ENCODE measurements around the gene ESD. TPM values are rescaled to one million over a fixed set of nuclear protein-coding genes. Genes with fewer than 3 reads are reported as not detected.

ESD gene
- total and polyA plus RNA-seq, 2 experiments from 2014 or later = 97.9 to 191 TPM

- H3F3A ChIP-seq (ENCODE audit: insufficient read depth) = no peaks in the 10 kb centered on the region
- WGBS, 2 experiments (ENCODE audit: low coverage in 1 of 2, low lambda C conversion rate in 2 of 2, missing lambda C conversion rate in 2 of 2) = 98 to 100% methylated on average over 1 of the region's 1 CpG
- no peaks in the 10 kb centered on the region for H4K20me1 ChIP-seq (ENCODE audit: insufficient read depth)
Measured at GRCh38 chr13:46738766-46739165, 58.2 kb downstream of the ESD start.

GRCh38 chr13:46738055-46738454 lies 58.9 kb downstream of the ESD start:
- DNase-seq = no peak
- TF ChIP-seq EZH2phosphoT487 (IDR thresholded peaks at IDR 0.05; ENCODE audit: insufficient read depth, low read depth) (no peak), EZH2 (IDR thresholded peaks at IDR 0.05; ENCODE audit: insufficient read depth, poor library complexity, severe bottlenecking) (no peak)
- 99 to 100% methylated on average over 2 of the region's 2 CpGs for WGBS, 2 experiments (ENCODE audit: low coverage in 1 of 2, low lambda C conversion rate in 2 of 2, missing lambda C conversion rate in 2 of 2)
- H3K4me2 ChIP-seq (ENCODE audit: unreplicated experiment) = no peak overlapping the region
- H3K9me3 ChIP-seq (ENCODE audit: low read depth) = no peaks in the 10 kb centered on the region
- no peaks in the 10 kb centered on the region for H3K36me3 ChIP-seq (ENCODE audit: low read depth)
- no peak overlapping the region for H3K27ac ChIP-seq
- H3K9me2 ChIP-seq (ENCODE audit: insufficient read depth) = no peaks in the 10 kb centered on the region
- in situ Hi-C loops (cut with MboI) = no loop called here
- no peak overlapping the region for H2AFZ ChIP-seq
- no peaks in the 10 kb centered on the region for H3K27me3 ChIP-seq (replicated peaks; ENCODE audit: insufficient read depth)
- H3K4me3 ChIP-seq = no peak overlapping the region
- no peak overlapping the region for H3K9ac ChIP-seq
- H3K4me1 ChIP-seq (ENCODE audit: insufficient read depth) = peaks cover 5% of the 10 kb centered on the region
- no peaks in the 10 kb centered on the region for H3F3A ChIP-seq (ENCODE audit: insufficient read depth)
- H3K79me2 ChIP-seq (ENCODE audit: insufficient read depth) = no peaks in the 10 kb centered on the region
- no peaks in the 10 kb centered on the region for H4K20me1 ChIP-seq (ENCODE audit: insufficient read depth)

More at GRCh38 chr13:46738766-46739165, 58.2 kb downstream of the ESD start:
- no peak overlapping the region for H3K4me2 ChIP-seq (ENCODE audit: unreplicated experiment)
- H3K9me3 ChIP-seq (ENCODE audit: low read depth) = no peaks in the 10 kb centered on the region
- H3K79me2 ChIP-seq (ENCODE audit: insufficient read depth) = no peaks in the 10 kb centered on the region
- in situ Hi-C loops (cut with MboI) = no loop called here
- H3K36me3 ChIP-seq (ENCODE audit: low read depth) = no peaks in the 10 kb centered on the region
- no peak overlapping the region for H3K27ac ChIP-seq
- H3K9ac ChIP-seq = no peak overlapping the region
- no peak overlapping the region for H2AFZ ChIP-seq
- H3K4me1 ChIP-seq (ENCODE audit: insufficient read depth) = peaks cover 10% of the 10 kb centered on the region
- no peak overlapping the region for H3K4me3 ChIP-seq
- no peaks in the 10 kb centered on the region for H3K27me3 ChIP-seq (replicated peaks; ENCODE audit: insufficient read depth)
- DNase-seq = no peak
- H3K9me2 ChIP-seq (ENCODE audit: insufficient read depth) = no peaks in the 10 kb centered on the region
- no peak for TF ChIP-seq EZH2 (IDR thresholded peaks at IDR 0.05; ENCODE audit: insufficient read depth, poor library complexity, severe bottlenecking)

GRCh38 chr13:46736541-46737310 lies 60.2 kb downstream of the ESD start:
- no peak overlapping the region for H3K27ac ChIP-seq
- TF ChIP-seq EZH2 (IDR thresholded peaks at IDR 0.05; ENCODE audit: insufficient read depth, poor library complexity, severe bottlenecking) = no peak
- no peak for TF ChIP-seq EZH2phosphoT487 (IDR thresholded peaks at IDR 0.05; ENCODE audit: insufficient read depth, low read depth)
- no peak overlapping the region for H3K4me2 ChIP-seq (ENCODE audit: unreplicated experiment)
- no peaks in the 10 kb centered on the region for H3K79me2 ChIP-seq (ENCODE audit: insufficient read depth)
- H3K9ac ChIP-seq = no peak overlapping the region
- WGBS, 2 experiments (ENCODE audit: low coverage in 1 of 2, low lambda C conversion rate in 2 of 2, missing lambda C conversion rate in 2 of 2) = 70 to 71% methylated on average over 2 of the region's 2 CpGs
- no peaks in the 10 kb centered on the region for H3K36me3 ChIP-seq (ENCODE audit: low read depth)
- H3K9me3 ChIP-seq (ENCODE audit: low read depth) = no peaks in the 10 kb centered on the region
- H3K9me2 ChIP-seq (ENCODE audit: insufficient read depth) = no peaks in the 10 kb centered on the region
- H2AFZ ChIP-seq = no peak overlapping the region
- DNase-seq = no peak
- H4K20me1 ChIP-seq (ENCODE audit: insufficient read depth) = no peaks in the 10 kb centered on the region
- H3K4me1 ChIP-seq (ENCODE audit: insufficient read depth) = no peaks in the 10 kb centered on the region
- H3F3A ChIP-seq (ENCODE audit: insufficient read depth) = no peaks in the 10 kb centered on the region
- no peak overlapping the region for H3K4me3 ChIP-seq
- in situ Hi-C loops (cut with MboI) = no loop called here
- no peaks in the 10 kb centered on the region for H3K27me3 ChIP-seq (replicated peaks; ENCODE audit: insufficient read depth)

GRCh38 chr13:46735425-46735824 lies 61.5 kb downstream of the ESD start:
- Histone ChIP-seq H4K20me1 (ENCODE audit: insufficient read depth) (no peaks in the 10 kb centered on the region), H3K9me2 (ENCODE audit: insufficient read depth) (no peaks in the 10 kb centered on the region), H3K4me3 (no peak overlapping the region), H3K36me3 (ENCODE audit: low read depth) (no peaks in the 10 kb centered on the region), H3K9ac (no peak overlapping the region), H3K27ac (no peak overlapping the region), H3K4me1 (ENCODE audit: insufficient read depth) (no peaks in the 10 kb centered on the region), H2AFZ (no peak overlapping the region), H3F3A (ENCODE audit: insufficient read depth) (no peaks in the 10 kb centered on the region), H3K27me3 (replicated peaks; ENCODE audit: insufficient read depth) (no peaks in the 10 kb centered on the region), H3K9me3 (ENCODE audit: low read depth) (no peaks in the 10 kb centered on the region), H3K4me2 (ENCODE audit: unreplicated experiment) (no peak overlapping the region), H3K79me2 (ENCODE audit: insufficient read depth) (no peaks in the 10 kb centered on the region)
- no peak for DNase-seq
- TF ChIP-seq EZH2phosphoT487 (IDR thresholded peaks at IDR 0.05; ENCODE audit: insufficient read depth, low read depth) (no peak), EZH2 (IDR thresholded peaks at IDR 0.05; ENCODE audit: insufficient read depth, poor library complexity, severe bottlenecking) (no peak)
- 98 to 100% methylated on average over 3 of the region's 3 CpGs for WGBS, 2 experiments (ENCODE audit: low coverage in 1 of 2, low lambda C conversion rate in 2 of 2, missing lambda C conversion rate in 2 of 2)
- in situ Hi-C loops (cut with MboI) = no loop called here

Measured in GM23248 (cell line).